NCI-H510A (cell line): ENCODE measurements around the gene LRMDA.

Experiments used
- DNase-seq: peaks from one replicate; lab custom pipeline; 2025; lab: John Stamatoyannopoulos, UW

LRMDA gene

GRCh38 chr10:75836064-75836463, 404.6 kb downstream of the LRMDA start:
- DNase-seq, result no peak

- DNase-seq, result no peak
These were observed 407.1 kb downstream of the LRMDA start for GRCh38 chr10:75838486-75838885.

- DNase-seq, result no peak
These were observed 407.6 kb downstream of the LRMDA start for GRCh38 chr10:75839020-75839419.

GRCh38 chr10:75841266-75841665, 409.8 kb downstream of the LRMDA start:
- no peak for DNase-seq

- DNase-seq, result no peak
These were observed 413.9 kb downstream of the LRMDA start for GRCh38 chr10:75845176-75845947.

- no peak for DNase-seq
These were observed 416.1 kb downstream of the LRMDA start for GRCh38 chr10:75847477-75847876.

GRCh38 chr10:75851580-75852345, 420.3 kb downstream of the LRMDA start:
- DNase-seq, result no peak

- no peak for DNase-seq
These were observed 421.5 kb downstream of the LRMDA start for GRCh38 chr10:75852851-75853484.

- DNase-seq, result no peak
These were observed 425.9 kb downstream of the LRMDA start for GRCh38 chr10:75857269-75857846.

- no peak for DNase-seq
These were observed 426.5 kb downstream of the LRMDA start for GRCh38 chr10:75857896-75858295.

GRCh38 chr10:75858339-75858738, 426.9 kb downstream of the LRMDA start:
- DNase-seq, result no peak

GRCh38 chr10:75859141-75859540, 427.7 kb downstream of the LRMDA start:
- no peak for DNase-seq

- no peak for DNase-seq
These were observed 428.6 kb downstream of the LRMDA start for GRCh38 chr10:75860009-75860408.

- no peak for DNase-seq
These were observed 430.2 kb downstream of the LRMDA start for GRCh38 chr10:75861582-75861981.

GRCh38 chr10:75862935-75863334, 431.5 kb downstream of the LRMDA start:
- DNase-seq, result no peak

- DNase-seq, result no peak
These were observed 433.3 kb downstream of the LRMDA start for GRCh38 chr10:75864717-75865116.

GRCh38 chr10:75865413-75866299, 434.2 kb downstream of the LRMDA start:
- DNase-seq, result no peak

GRCh38 chr10:75866300-75866625, 434.8 kb downstream of the LRMDA start:
- no peak for DNase-seq

GRCh38 chr10:75866731-75867130, 435.3 kb downstream of the LRMDA start:
- no peak for DNase-seq

- no peak for DNase-seq
These were observed 437.1 kb downstream of the LRMDA start for GRCh38 chr10:75868574-75868973.

GRCh38 chr10:75870039-75870645, 438.7 kb downstream of the LRMDA start:
- no peak for DNase-seq
